ENCODE data around the gene GREB1.

DNA sequence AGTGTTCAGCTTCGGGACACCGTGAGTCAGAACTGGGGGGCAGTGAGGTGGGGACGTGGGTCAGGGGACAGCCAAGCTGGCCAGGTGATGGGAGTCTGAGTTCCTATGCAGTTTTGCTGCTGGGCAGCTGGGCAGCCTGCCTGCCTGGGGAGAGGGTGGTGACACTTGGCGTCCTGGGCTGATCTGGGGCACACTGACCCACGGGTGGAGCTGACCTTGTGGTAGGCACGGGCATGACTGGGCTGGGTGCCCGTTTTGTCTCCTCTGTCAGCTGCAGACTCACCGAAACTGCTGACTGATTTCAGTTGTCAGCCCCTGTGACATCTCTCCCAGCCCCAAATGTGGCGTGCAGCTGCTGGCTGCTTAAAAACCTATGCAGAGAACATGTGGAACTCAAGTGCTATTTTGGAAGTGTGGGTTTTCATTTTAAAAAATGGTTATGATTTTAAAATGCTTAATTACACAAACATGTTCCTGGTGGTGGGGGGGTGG is 35.3 kb upstream of the GREB1 start:
- TF ChIP-seq EZH2 (IDR thresholded peaks at IDR 0.05; ENCODE audit: borderline replicate concordance) (no peak), CTCF (IDR thresholded peaks at IDR 0.05; ENCODE audit: poor library complexity) (no peak)

All from hepatocyte (in vitro differentiated cells).